Neuronal stem cell (in vitro differentiated cells): ENCODE results near the gene PPP1CA.
"Not testable (repeated sequence)": the region's sequence is repeated elsewhere in the genome, so short reads cannot be mapped to it uniquely, and the experiment has no call there.

ENCODE experiments used
- DNase-seq: peaks from one replicate; pipeline ENCODE4 v3.0.0-alpha.2; 2013; ENCODE audit warnings: low spot score
- H2AFZ ChIP-seq: one replicate; pipeline ENCODE4 v1.6.1; 2013; ENCODE audit warnings: mild to moderate bottlenecking, low read length, inconsistent platforms
- H2AK5ac ChIP-seq: 2 replicates; pipeline ENCODE4 v1.6.1; 2013; ENCODE audit warnings: low read depth, mild to moderate bottlenecking, inconsistent platforms, low read length, moderate library complexity, mixed read lengths
- H2BK120ac ChIP-seq: 2 replicates; pipeline ENCODE4 v1.6.1; 2013; ENCODE audit warnings: low read depth, mild to moderate bottlenecking, inconsistent platforms, low read length, moderate library complexity, mixed read lengths
- H2BK12ac ChIP-seq: one replicate; pipeline ENCODE4 v1.6.1; 2013; ENCODE audit warnings: low read length, inconsistent platforms
- H2BK15ac ChIP-seq: 2 replicates; pipeline ENCODE4 v1.6.1; 2013; ENCODE audit warnings: mild to moderate bottlenecking, low read length, inconsistent platforms, mixed read lengths
- H2BK5ac ChIP-seq: one replicate; pipeline ENCODE4 v1.6.1; 2013; ENCODE audit warnings: inconsistent platforms, mild to moderate bottlenecking, low read length, moderate library complexity
- H3K14ac ChIP-seq: one replicate; pipeline ENCODE4 v1.6.1; 2013; ENCODE audit warnings: low read length, inconsistent platforms
- H3K18ac ChIP-seq: 2 replicates; pipeline ENCODE4 v1.6.1; 2013; ENCODE audit warnings: low read length, inconsistent platforms
- H3K23ac ChIP-seq: 2 replicates; pipeline ENCODE4 v1.6.1; 2013; ENCODE audit warnings: low read depth, mild to moderate bottlenecking, mixed read lengths, low read length, inconsistent platforms; ENCODE audit not compliant: poor library complexity
- H3K27ac ChIP-seq: replicated peaks from 3 replicates; pipeline ENCODE4 v1.5.1; 2013; ENCODE audit warnings: low read length, inconsistent platforms
- H3K27me3 ChIP-seq, 3 experiments: 2 replicates each; pipeline ENCODE4 v1.6.1; 2013; ENCODE audit warnings: low read length in 3 of 3, mild to moderate bottlenecking in 2 of 3, inconsistent platforms in 1 of 3, low read depth in 1 of 3, mixed read lengths in 1 of 3, moderate library complexity in 1 of 3; ENCODE audit not compliant: control insufficient read depth in 3 of 3, insufficient read depth in 3 of 3
- H3K36me3 ChIP-seq, 2 donors: replicated peaks in 1 of 2; 2 replicates each; pipeline ENCODE4 v1.6.1; 2013; ENCODE audit warnings: low read length in 2 of 2; ENCODE audit not compliant: control insufficient read depth in 2 of 2, insufficient read depth in 2 of 2
- H3K4ac ChIP-seq: 2 replicates; pipeline ENCODE4 v1.6.1; 2013; ENCODE audit warnings: inconsistent platforms, mild to moderate bottlenecking, low read length, moderate library complexity
- H3K4me1 ChIP-seq, 2 donors: 1 replicate in 1 of 2; 2 replicates in 1 of 2; pipeline ENCODE4 v1.6.1; 2013; ENCODE audit warnings: low read length in 2 of 2, low read depth in 1 of 2; ENCODE audit not compliant: control insufficient read depth in 2 of 2, insufficient read depth in 1 of 2
- H3K4me2 ChIP-seq: one replicate; pipeline ENCODE4 v1.6.1; 2013; ENCODE audit warnings: mild to moderate bottlenecking, low read length, inconsistent platforms; ENCODE audit not compliant: insufficient read depth, poor library complexity, severe bottlenecking
- H3K4me3 ChIP-seq, 2 donors: 2 replicates each; pipeline ENCODE4 v1.5.1; 2013; ENCODE audit warnings: low read length in 2 of 2, mild to moderate bottlenecking in 2 of 2, inconsistent platforms in 1 of 2, moderate library complexity in 1 of 2
- H3K79me1 ChIP-seq: one replicate; pipeline ENCODE4 v1.6.1; 2013; ENCODE audit warnings: low read depth, mild to moderate bottlenecking, inconsistent platforms, low read length, moderate library complexity
- H3K9ac ChIP-seq: one replicate; pipeline ENCODE4 v1.6.1; 2013; ENCODE audit warnings: mild to moderate bottlenecking, low read depth, low read length, inconsistent platforms; ENCODE audit not compliant: poor library complexity
- H3K9me3 ChIP-seq, 2 donors: replicated peaks in 1 of 2; 2 replicates each; pipeline versions ENCODE3 to v1.6.1; 2013; ENCODE audit warnings: low read length in 2 of 2, mild to moderate bottlenecking in 2 of 2, inconsistent platforms in 1 of 2, low read depth in 1 of 2, mixed read lengths in 1 of 2, moderate library complexity in 1 of 2; ENCODE audit not compliant: control insufficient read depth in 2 of 2, insufficient read depth in 1 of 2
- H4K8ac ChIP-seq: one replicate; pipeline ENCODE4 v1.6.1; 2013; ENCODE audit warnings: low read depth, mild to moderate bottlenecking, inconsistent platforms, low read length, moderate library complexity
- H4K91ac ChIP-seq: one replicate; pipeline ENCODE4 v1.6.1; 2013; ENCODE audit warnings: low read length, low read depth, mild to moderate bottlenecking, inconsistent platforms; ENCODE audit not compliant: poor library complexity
- whole genome bisulfite sequencing, 2 donors: extraction: QIAGEN DNeasy Blood & Tissue Kit; methylation state at CpG; one replicate each; pipeline ENCODE4 v1.1.7; 2013; ENCODE audit warnings: missing lambda C conversion rate in 2 of 2, mixed read lengths in 1 of 2; ENCODE audit not compliant: insufficient read length in 2 of 2, insufficient replicate concordance in 1 of 2; ENCODE audit errors: extremely low coverage in 2 of 2; 5-methylcytosine and 5-hydroxymethylcytosine counted together

Gene PPP1CA

GRCh38 chr11:67402192-67402839 lies 658 bp upstream of the PPP1CA start:
- Histone ChIP-seq H3K36me3 (peaks cover 28 to 34% of the 10 kb centered on the region in 2 donors), H2AFZ (peak overlapping the region; percentile 86), H2AK5ac (peak overlapping the region; percentile 93), H3K27ac (peak overlapping the region; percentile 58), H3K4me3 (peak overlapping the region; percentile 37), H3K79me1 (peaks cover 14% of the 10 kb centered on the region), H2BK15ac (peak overlapping the region; percentile 96), H3K4me2 (peak overlapping the region; percentile 48), H3K9ac (peak overlapping the region; percentile 50), H3K4me1 (peaks cover 10 to 31% of the 10 kb centered on the region in 2 donors), H3K18ac (peak overlapping the region; percentile 81)
- WGBS, 2 donors: no CpG with 5 or more reads among the region's 19 CpGs
- not testable (repeated sequence) for H3K27me3 ChIP-seq, H3K4ac ChIP-seq, H2BK120ac ChIP-seq, H3K23ac ChIP-seq, H4K8ac ChIP-seq, H3K14ac ChIP-seq, DNase-seq, H2BK5ac ChIP-seq, H3K9me3 ChIP-seq, H4K91ac ChIP-seq, H2BK12ac ChIP-seq

- H2AFZ ChIP-seq: peak overlapping the region; percentile 98
- WGBS, 2 donors: no CpG with 5 or more reads among the region's 27 CpGs
- H2BK12ac ChIP-seq: peak overlapping the region; percentile 22
- H2BK5ac ChIP-seq: peak overlapping the region; percentile 93
- H3K4me1 ChIP-seq: peaks cover 10 to 31% of the 10 kb centered on the region in 2 donors
- no peaks in the 10 kb centered on the region for H3K9me3 ChIP-seq
- no peak overlapping the region for H4K91ac ChIP-seq
- no peaks in the 10 kb centered on the region for H3K27me3 ChIP-seq
- H2BK15ac ChIP-seq: no peak overlapping the region
- H3K36me3 ChIP-seq: peaks cover 35 to 47% of the 10 kb centered on the region in 2 donors
- no peak for DNase-seq
- peak overlapping the region; percentile 91 for H2BK120ac ChIP-seq
- peak overlapping the region; percentile 85 to 94 for H3K4me3 ChIP-seq
- peak overlapping the region; percentile 94 for H3K9ac ChIP-seq
- no peak overlapping the region for H4K8ac ChIP-seq
- peak overlapping the region; percentile 92 for H2AK5ac ChIP-seq
- H3K27ac ChIP-seq: no peak overlapping the region
- peak overlapping the region; percentile 97 for H3K14ac ChIP-seq
- H3K4me2 ChIP-seq: peak overlapping the region; percentile 93
- H3K79me1 ChIP-seq: peaks cover 15% of the 10 kb centered on the region
- peak overlapping the region; percentile 98 for H3K23ac ChIP-seq
- H3K4ac ChIP-seq: peak overlapping the region; percentile 66
- H3K18ac ChIP-seq: peak overlapping the region; percentile 98
Measured at GRCh38 chr11:67400942-67401494, 640 bp downstream of the PPP1CA start.

GRCh38 chr11:67400251-67400941 lies 1.3 kb downstream of the PPP1CA start:
- H3K79me1 ChIP-seq: peaks cover 15% of the 10 kb centered on the region
- no peaks in the 10 kb centered on the region for H3K27me3 ChIP-seq
- H2BK120ac ChIP-seq: no peak overlapping the region
- H2BK12ac ChIP-seq: no peak overlapping the region
- H3K4me3 ChIP-seq: peak overlapping the region; percentile 85 to 94
- DNase-seq: no peak
- peak overlapping the region; percentile 94 for H3K9ac ChIP-seq
- no peak overlapping the region for H4K91ac ChIP-seq
- no peak overlapping the region for H2BK15ac ChIP-seq
- H3K9me3 ChIP-seq: no peaks in the 10 kb centered on the region
- H2BK5ac ChIP-seq: peak overlapping the region; percentile 93
- peaks cover 41 to 53% of the 10 kb centered on the region in 2 donors for H3K36me3 ChIP-seq
- no peak overlapping the region for H3K18ac ChIP-seq
- H2AFZ ChIP-seq: no peak overlapping the region
- no peak overlapping the region for H3K14ac ChIP-seq
- H2AK5ac ChIP-seq: peak overlapping the region; percentile 63
- H3K4me1 ChIP-seq: peaks cover 10 to 31% of the 10 kb centered on the region in 2 donors
- WGBS, 2 donors: no CpG with 5 or more reads among the region's 23 CpGs
- no peak overlapping the region for H3K4ac ChIP-seq
- H4K8ac ChIP-seq: no peak overlapping the region
- H3K4me2 ChIP-seq: peak overlapping the region; percentile 93
- peak overlapping the region; percentile 86 for H3K23ac ChIP-seq
- H3K27ac ChIP-seq: no peak overlapping the region
